Measurements from ENCODE around the gene ARFRP1.
"Not testable (repeated sequence)": the region's sequence is repeated elsewhere in the genome, so short reads cannot be mapped to it uniquely, and the experiment has no call there.

ARFRP1 gene

GRCh38 chr20:63732118-63733095 lies 24.6 kb upstream of the ARFRP1 start:
- DNase-seq (ENCODE audit: low spot score): no peak

GRCh38 chr20:63731410-63731809 lies 23.6 kb upstream of the ARFRP1 start:
- DNase-seq (ENCODE audit: low spot score): no peak

- not testable (repeated sequence) for DNase-seq (ENCODE audit: low spot score)
Observed at GRCh38 chr20:63730189-63730733, 22.5 kb upstream of the ARFRP1 start.

GRCh38 chr20:63722967-63723622 lies 15.3 kb upstream of the ARFRP1 start:
- not testable (repeated sequence) for DNase-seq (ENCODE audit: low spot score)

- DNase-seq (ENCODE audit: low spot score): no peak
Observed at GRCh38 chr20:63718996-63719395, 11.2 kb upstream of the ARFRP1 start.

GRCh38 chr20:63714858-63715257 lies 7.1 kb upstream of the ARFRP1 start:
- no peak for DNase-seq (ENCODE audit: low spot score)

GRCh38 chr20:63712191-63712590 lies 4.4 kb upstream of the ARFRP1 start:
- DNase-seq (ENCODE audit: low spot score): no peak

GRCh38 chr20:63711085-63711645 lies 3.4 kb upstream of the ARFRP1 start:
- no peak for DNase-seq (ENCODE audit: low spot score)

GRCh38 chr20:63709149-63709527 lies 1.4 kb upstream of the ARFRP1 start:
- no peak for DNase-seq (ENCODE audit: low spot score)

- DNase-seq (ENCODE audit: low spot score): no peak
Observed at GRCh38 chr20:63708301-63709148, 749 bp upstream of the ARFRP1 start.

- peak; percentile 37 for DNase-seq (ENCODE audit: low spot score)
Observed at GRCh38 chr20:63706852-63707557, 771 bp downstream of the ARFRP1 start.

GRCh38 chr20:63706027-63706695 lies 1.6 kb downstream of the ARFRP1 start:
- no peak for DNase-seq (ENCODE audit: low spot score)

GRCh38 chr20:63705232-63706026 lies 2.3 kb downstream of the ARFRP1 start:
- DNase-seq (ENCODE audit: low spot score): no peak

GRCh38 chr20:63704749-63705117 lies 3.0 kb downstream of the ARFRP1 start:
- DNase-seq (ENCODE audit: low spot score): no peak

GRCh38 chr20:63703976-63704748 lies 3.6 kb downstream of the ARFRP1 start:
- no peak for DNase-seq (ENCODE audit: low spot score)

- DNase-seq (ENCODE audit: low spot score): no peak
Observed at GRCh38 chr20:63703471-63703975, 4.3 kb downstream of the ARFRP1 start.

- no peak for DNase-seq (ENCODE audit: low spot score)
Observed at GRCh38 chr20:63702751-63703470, 4.9 kb downstream of the ARFRP1 start.

All from cerebellar cortex (tissue), 1 donor.